H9 (cell line): ENCODE results near the gene PDCD4. TPM values are rescaled to one million over a fixed set of nuclear protein-coding genes. Genes with fewer than 3 reads are reported as not detected.
A peak's percentile ranks its signal among the peaks of the same experiment; 100 is the strongest.

ENCODE experiments used
- DNase-seq: peaks from one replicate; pipeline ENCODE4 v3.0.0-alpha.2; 2017
- H2AFZ ChIP-seq: one replicate; pipeline ENCODE4 v1.6.1; 2013; ENCODE audit warnings: mild to moderate bottlenecking, low read length, control low read depth, moderate library complexity
- H2AK5ac ChIP-seq: 2 replicates; pipeline ENCODE4 v1.6.1; 2013; ENCODE audit warnings: low read length, control low read depth, mixed read lengths; ENCODE audit not compliant: insufficient read length
- H2BK120ac ChIP-seq: one replicate; pipeline ENCODE4 v1.6.1; 2013; ENCODE audit warnings: low read depth, mild to moderate bottlenecking, low read length, control low read depth, inconsistent platforms; ENCODE audit not compliant: poor library complexity, severe bottlenecking
- H2BK12ac ChIP-seq: 2 replicates; pipeline ENCODE4 v1.6.1; 2013; ENCODE audit warnings: low read length, control low read depth, mixed read lengths, low read depth; ENCODE audit not compliant: insufficient read length
- H2BK15ac ChIP-seq: 2 replicates; pipeline ENCODE4 v1.6.1; 2013; ENCODE audit warnings: low read depth, low read length, control low read depth
- H2BK20ac ChIP-seq: one replicate; pipeline ENCODE4 v1.6.1; 2013; ENCODE audit warnings: low read depth, mild to moderate bottlenecking, low read length, control low read depth, inconsistent platforms; ENCODE audit not compliant: poor library complexity, severe bottlenecking
- H2BK5ac ChIP-seq: 2 replicates; pipeline ENCODE4 v1.6.1; 2013; ENCODE audit warnings: low read length, control low read depth, mixed read lengths; ENCODE audit not compliant: insufficient read length
- H3K14ac ChIP-seq: 2 replicates; pipeline ENCODE4 v1.6.1; 2013; ENCODE audit warnings: low read length, control low read depth; ENCODE audit not compliant: insufficient read depth
- H3K18ac ChIP-seq: 2 replicates; pipeline ENCODE4 v1.6.1; 2013; ENCODE audit warnings: low read depth, mild to moderate bottlenecking, mixed read lengths, low read length, control low read depth; ENCODE audit not compliant: insufficient read length
- H3K23ac ChIP-seq: 2 replicates; pipeline ENCODE4 v1.6.1; 2013; ENCODE audit warnings: low read length, control low read depth, mixed read lengths, low read depth; ENCODE audit not compliant: insufficient read length
- H3K23me2 ChIP-seq: 2 replicates; pipeline ENCODE4 v1.6.1; 2013; ENCODE audit warnings: low read depth, mild to moderate bottlenecking, mixed read lengths, low read length, control low read depth; ENCODE audit not compliant: insufficient read length, poor library complexity, severe bottlenecking
- H3K27ac ChIP-seq: 2 replicates; pipeline ENCODE4 v1.5.1; 2013; ENCODE audit warnings: low read length, control low read depth, mixed read lengths, low read depth; ENCODE audit not compliant: insufficient read length
- H3K27me3 ChIP-seq: 2 replicates; pipeline ENCODE4 v1.6.1; 2013; ENCODE audit warnings: low read length, control low read depth, inconsistent platforms; ENCODE audit not compliant: insufficient read depth
- H3K4ac ChIP-seq: 2 replicates; pipeline ENCODE4 v1.6.1; 2013; ENCODE audit warnings: low read depth, mild to moderate bottlenecking, control low read depth, inconsistent platforms, low read length, moderate library complexity
- H3K4me1 ChIP-seq: 2 replicates; pipeline ENCODE4 v1.6.1; 2013; ENCODE audit warnings: low read length, control low read depth, inconsistent platforms; ENCODE audit not compliant: insufficient read depth
- H3K4me2 ChIP-seq: 2 replicates; pipeline ENCODE4 v1.6.1; 2013; ENCODE audit warnings: low read length, control low read depth, mixed read lengths; ENCODE audit not compliant: insufficient read length, insufficient read depth
- H3K56ac ChIP-seq: 2 replicates; pipeline ENCODE4 v1.6.1; 2013; ENCODE audit warnings: low read depth, mild to moderate bottlenecking, mixed read lengths, low read length, control low read depth; ENCODE audit not compliant: insufficient read length
- H3K79me1 ChIP-seq: 2 replicates; pipeline ENCODE4 v1.6.1; 2013; ENCODE audit warnings: low read depth, mild to moderate bottlenecking, moderate library complexity, low read length, control low read depth, inconsistent platforms; ENCODE audit not compliant: insufficient read depth, poor library complexity, severe bottlenecking
- H3K79me2 ChIP-seq: 2 replicates; pipeline ENCODE4 v1.6.1; 2013; ENCODE audit warnings: low read length, control low read depth, inconsistent platforms; ENCODE audit not compliant: insufficient read depth
- H3K9ac ChIP-seq: 2 replicates; pipeline ENCODE4 v1.6.1; 2013; ENCODE audit warnings: low read length, control low read depth, mixed read lengths; ENCODE audit not compliant: insufficient read length; ENCODE audit errors: extremely low read depth
- H3K9me3 ChIP-seq: one replicate; pipeline ENCODE4 v1.6.1; 2013; ENCODE audit warnings: low read depth, low read length, inconsistent platforms; ENCODE audit not compliant: control insufficient read depth
- H3T11ph ChIP-seq: one replicate; pipeline ENCODE4 v1.6.1; 2013; ENCODE audit warnings: mild to moderate bottlenecking, low read length, control low read depth, inconsistent platforms
- H4K20me1 ChIP-seq: one replicate; pipeline ENCODE4 v1.6.1; 2013; ENCODE audit not compliant: control insufficient read depth, insufficient read length, insufficient read depth
- H4K5ac ChIP-seq: 2 replicates; pipeline ENCODE4 v1.6.1; 2013; ENCODE audit warnings: low read depth, mild to moderate bottlenecking, mixed read lengths, low read length, control low read depth; ENCODE audit not compliant: insufficient read length
- H4K8ac ChIP-seq: replicated peaks from 2 replicates; pipeline ENCODE4 v1.6.1; 2013; ENCODE audit warnings: low read length, control low read depth, mixed read lengths, low read depth; ENCODE audit not compliant: insufficient read length
- H4K91ac ChIP-seq: 2 replicates; pipeline ENCODE4 v1.6.1; 2013; ENCODE audit warnings: low read depth, mild to moderate bottlenecking, moderate library complexity, mixed read lengths, low read length, control low read depth; ENCODE audit not compliant: insufficient read length
- H3K27ac Mint-ChIP-seq, 3 experiments: 2 replicates in 2 of 3; 3 replicates in 1 of 3; pipeline ENCODE4 v1.8.0; 2020 to 2021; ENCODE audit warnings: mixed read lengths in 3 of 3, mild to moderate bottlenecking in 1 of 3, moderate library complexity in 1 of 3
- H3K27me3 Mint-ChIP-seq: 2 replicates; pipeline ENCODE4 v1.8.0; 2021; ENCODE audit warnings: low read depth, mild to moderate bottlenecking, moderate library complexity, mixed read lengths
- H3K36me3 Mint-ChIP-seq, 3 experiments: 2 replicates in 2 of 3; 3 replicates in 1 of 3; pipeline ENCODE4 v1.8.0; 2020 to 2021; ENCODE audit warnings: low read depth in 3 of 3, mixed read lengths in 3 of 3; ENCODE audit not compliant: insufficient read depth in 1 of 3
- H3K4me1 Mint-ChIP-seq, 2 experiments: 2 replicates each; pipeline ENCODE4 v1.8.0; 2020; ENCODE audit warnings: mixed read lengths in 2 of 2
- H3K4me3 Mint-ChIP-seq, 2 experiments: 2 replicates in 1 of 2; 3 replicates in 1 of 2; pipeline ENCODE4 v1.8.0; 2020 to 2021; ENCODE audit warnings: mild to moderate bottlenecking in 2 of 2, mixed read lengths in 2 of 2, moderate library complexity in 1 of 2
- H3K9me3 Mint-ChIP-seq, 2 experiments: 2 replicates in 1 of 2; 3 replicates in 1 of 2; pipeline ENCODE4 v1.8.0; 2020; ENCODE audit warnings: mild to moderate bottlenecking in 2 of 2, mixed read lengths in 2 of 2, moderate library complexity in 1 of 2
- CTCF ChIP-seq: fragments of 200-600 bp; sonication (generic); conservative IDR thresholded peaks from 3 replicates; pipeline ENCODE4 v1.8.0; 2021; ENCODE audit warnings: antibody characterized with exemption, mild to moderate bottlenecking
- WGBS: extraction: QIAGEN DNeasy Blood & Tissue Kit; methylation state at CpG from one replicate; pipeline ENCODE4 v1.1.7; 2013; ENCODE audit warnings: missing lambda C conversion rate, low lambda C conversion rate, mixed read lengths; ENCODE audit not compliant: insufficient read length; ENCODE audit errors: extremely low coverage; 5-methylcytosine and 5-hydroxymethylcytosine counted together
- total RNA-seq: library from RNA; stranded (reverse); gene quantifications from 2 replicates; pipeline ENCODE4 v1.2.1, GENCODE V29; 2021

Gene PDCD4
- total RNA-seq, 1 experiment from 2014 or later: 29.3 TPM

- H3K4me1 Mint-ChIP-seq: peaks cover 20 to 25% of the 10 kb centered on the region in 2 experiments
- H3K27ac ChIP-seq: no peak overlapping the region
- no peak overlapping the region for H3K9ac ChIP-seq
- H2BK5ac ChIP-seq: no peak overlapping the region
- no peaks in the 10 kb centered on the region for H3K79me1 ChIP-seq
- H3K4me3 Mint-ChIP-seq: no peak overlapping the region
- no peak overlapping the region for H3K18ac ChIP-seq
- WGBS: no CpG with 5 or more reads among the region's 13 CpGs
- H3K14ac ChIP-seq: no peak overlapping the region
- H3K56ac ChIP-seq: no peak overlapping the region
- no peaks in the 10 kb centered on the region for H3K36me3 Mint-ChIP-seq
- peak overlapping the region in 1 of 3 experiments; percentile 44; a peak in 1 of 7 replicates for H3K27ac Mint-ChIP-seq
- H2AK5ac ChIP-seq: no peak overlapping the region
- no peak overlapping the region for H4K91ac ChIP-seq
- no peaks in the 10 kb centered on the region for H3K79me2 ChIP-seq
- no peaks in the 10 kb centered on the region for H3K27me3 ChIP-seq
- H2BK20ac ChIP-seq: no peak overlapping the region
- no peak overlapping the region for H3K4ac ChIP-seq
- H2BK120ac ChIP-seq: no peak overlapping the region
- no peak overlapping the region for H2BK15ac ChIP-seq
- no peak overlapping the region for H2BK12ac ChIP-seq
- H3K9me3 Mint-ChIP-seq: no peaks in the 10 kb centered on the region
- H3K4me2 ChIP-seq: no peak overlapping the region
- TF ChIP-seq CTCF: no peak
- H3K9me3 ChIP-seq: no peaks in the 10 kb centered on the region
- no peak overlapping the region for H4K8ac ChIP-seq
- no peak overlapping the region for H2AFZ ChIP-seq
- H4K5ac ChIP-seq: no peak overlapping the region
- no peaks in the 10 kb centered on the region for H3K4me1 ChIP-seq
- no peaks in the 10 kb centered on the region for H3K23me2 ChIP-seq
- no peak overlapping the region for H3K23ac ChIP-seq
- H4K20me1 ChIP-seq: no peaks in the 10 kb centered on the region
- no peaks in the 10 kb centered on the region for H3K27me3 Mint-ChIP-seq
- DNase-seq: no peak
- no peak overlapping the region for H3T11ph ChIP-seq
Measured at GRCh38 chr10:110833234-110833940, 38.3 kb upstream of the PDCD4 start.
